Vagina (tissue), 2 donors: Measurements from ENCODE around the gene SCTR.

Experiments used
- POLR2A ChIP-seq, 2 donors: fragments of 450-650 bp; IDR thresholded peaks; one replicate each; pipeline ENCODE4 v1.6.1; 2017; ENCODE audit warnings: antibody characterized with exemption in 2 of 2, mild to moderate bottlenecking in 2 of 2, moderate library complexity in 2 of 2
- POLR2AphosphoS5 ChIP-seq, 2 donors: sonication (generic); formaldehyde crosslinking; IDR thresholded peaks; one replicate each; pipeline ENCODE4 v1.9.0; 2017; ENCODE audit warnings: antibody characterized with exemption in 2 of 2, mild to moderate bottlenecking in 2 of 2, low read depth in 1 of 2; ENCODE audit not compliant: insufficient read depth in 1 of 2
- TF ChIP-seq, protein P1 (sequence below), 3 experiments: fragments of 450-650 bp in 2 of 3; fragments of 200-600 bp in 1 of 3; sonication (generic) in 1 of 3; IDR thresholded peaks; one replicate each; pipeline ENCODE4 v1.5.1; 2017 to 2019; ENCODE audit warnings: antibody characterized with exemption in 3 of 3, mild to moderate bottlenecking in 2 of 3, moderate library complexity in 2 of 3

DNA sequence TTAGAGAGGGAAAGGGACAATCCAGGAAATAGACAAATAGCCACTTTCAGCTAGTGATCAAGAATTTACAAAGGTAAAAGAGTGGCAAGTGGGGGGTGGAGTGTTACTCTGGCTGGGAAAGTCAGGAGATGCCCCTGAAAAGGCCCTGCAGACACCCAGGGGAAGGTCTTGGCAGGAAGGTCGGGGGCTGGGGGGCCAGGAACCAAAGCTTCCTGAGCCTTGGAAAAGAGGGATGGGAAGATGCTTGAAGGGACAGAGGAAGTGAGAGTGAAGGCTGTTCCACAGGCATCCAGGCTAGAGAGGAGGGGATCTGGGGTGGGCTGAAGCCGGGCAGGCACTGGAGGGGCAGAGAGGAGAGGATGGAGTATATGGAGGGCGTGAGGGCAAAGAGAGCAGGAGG, 96.5 kb downstream of the SCTR start:
- TF ChIP-seq POLR2AphosphoS5 (IDR thresholded peaks at IDR 0.05; ENCODE audit: insufficient read depth in 1 of 2, low read depth in 1 of 2) (no peak), POLR2A (IDR thresholded peaks at IDR 0.05) (no peak)
- TF ChIP-seq, protein P1, sequence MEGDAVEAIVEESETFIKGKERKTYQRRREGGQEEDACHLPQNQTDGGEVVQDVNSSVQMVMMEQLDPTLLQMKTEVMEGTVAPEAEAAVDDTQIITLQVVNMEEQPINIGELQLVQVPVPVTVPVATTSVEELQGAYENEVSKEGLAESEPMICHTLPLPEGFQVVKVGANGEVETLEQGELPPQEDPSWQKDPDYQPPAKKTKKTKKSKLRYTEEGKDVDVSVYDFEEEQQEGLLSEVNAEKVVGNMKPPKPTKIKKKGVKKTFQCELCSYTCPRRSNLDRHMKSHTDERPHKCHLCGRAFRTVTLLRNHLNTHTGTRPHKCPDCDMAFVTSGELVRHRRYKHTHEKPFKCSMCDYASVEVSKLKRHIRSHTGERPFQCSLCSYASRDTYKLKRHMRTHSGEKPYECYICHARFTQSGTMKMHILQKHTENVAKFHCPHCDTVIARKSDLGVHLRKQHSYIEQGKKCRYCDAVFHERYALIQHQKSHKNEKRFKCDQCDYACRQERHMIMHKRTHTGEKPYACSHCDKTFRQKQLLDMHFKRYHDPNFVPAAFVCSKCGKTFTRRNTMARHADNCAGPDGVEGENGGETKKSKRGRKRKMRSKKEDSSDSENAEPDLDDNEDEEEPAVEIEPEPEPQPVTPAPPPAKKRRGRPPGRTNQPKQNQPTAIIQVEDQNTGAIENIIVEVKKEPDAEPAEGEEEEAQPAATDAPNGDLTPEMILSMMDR (IDR thresholded peaks at IDR 0.05), result no peak
